AG04449 (cell line): ENCODE results near the gene FUS.
"Not testable (repeated sequence)": the region's sequence is repeated elsewhere in the genome, so short reads cannot be mapped to it uniquely, and the experiment has no call there.

ENCODE experiments used
- CTCF ChIA-PET: fragments of 350-600 bp; formaldehyde crosslinking; extraction: SDS; loops from one replicate; lab custom pipeline; 2021; ENCODE audit warnings: antibody characterized with exemption; lab: Yijun Ruan, JAX
- POLR2A ChIA-PET: fragments of 400-600, 350-600 bp; formaldehyde crosslinking; extraction: SDS; loops from one replicate; lab custom pipeline; 2020; ENCODE audit warnings: antibody characterized with exemption, inconsistent platforms; lab: Yijun Ruan, JAX
- DNase-seq: peaks from one replicate; pipeline ENCODE4 v3.0.0-alpha.2; 2010; ENCODE audit warnings: low read depth, low spot score
- H3K4me3 ChIP-seq: 2 replicates; pipeline ENCODE4 v1.5.1; 2011; ENCODE audit warnings: low read depth, mild to moderate bottlenecking, control low read depth, low read length
- CTCF ChIP-seq: IDR thresholded peaks from one replicate; pipeline ENCODE4 v1.5.1; 2011; ENCODE audit warnings: mild to moderate bottlenecking, moderate library complexity, low read length, control low read depth, inconsistent platforms; ENCODE audit not compliant: insufficient read depth; ENCODE audit errors: missing control alignments

Gene FUS

GRCh38 chr16:31148896-31149295, 31.0 kb upstream of the FUS start:
- H3K4me3 ChIP-seq = no peak overlapping the region

GRCh38 chr16:31149332-31149731, 30.6 kb upstream of the FUS start:
- POLR2A ChIA-PET = no interaction called here

More at GRCh38 chr16:31148896-31149295, 31.0 kb upstream of the FUS start:
- DNase-seq = no peak
- TF ChIP-seq CTCF = no peak
- ChIA-PET CTCF (interaction anchor here (1.1 kb wide), 1 partner anchor 195 kb away, joined by 5 read pairs; no protein-coding TSS in a partner anchor), POLR2A (no interaction called here)

GRCh38 chr16:31149894-31150890, 29.7 kb upstream of the FUS start, which contains the start of gene PRSS36:
TSS of gene PRSS36 (minus strand) at chr16:31150066. CDS start at chr16:31150035, 31 bp downstream.
- CTCF ChIA-PET = interaction anchor here (1.1 kb wide), 1 partner anchor 196 kb away, joined by 5 read pairs; no protein-coding TSS in a partner anchor
- no peak within 1 kb of the TSS for H3K4me3 ChIP-seq
- POLR2A ChIA-PET = no interaction called here
- DNase-seq = no peak
- no peak for TF ChIP-seq CTCF

More at GRCh38 chr16:31149332-31149731, 30.6 kb upstream of the FUS start:
- DNase-seq = no peak
- no peak overlapping the region for H3K4me3 ChIP-seq
- no peak for TF ChIP-seq CTCF
- CTCF ChIA-PET = interaction anchor here (1.1 kb wide), 1 partner anchor 195 kb away, joined by 5 read pairs; no protein-coding TSS in a partner anchor

GRCh38 chr16:31150976-31151375, 29.0 kb upstream of the FUS start:
- H3K4me3 ChIP-seq, DNase-seq, POLR2A ChIA-PET: not testable (repeated sequence)
- CTCF ChIA-PET = interaction anchor here (1.2 to 4.9 kb wide), 2 partner anchors 8 to 10 kb away, joined by 3 to 40 read pairs; no protein-coding TSS in a partner anchor

GRCh38 chr16:31157136-31157535, 22.8 kb upstream of the FUS start:
- DNase-seq = no peak
- H3K4me3 ChIP-seq = no peak overlapping the region
- TF ChIP-seq CTCF = no peak
- ChIA-PET CTCF (interaction anchor here (0.6 to 6.9 kb wide), 7 partner anchors 10 to 286 kb away, joined by 3 to 101 read pairs (median 18); partner anchors contain the start of genes FUS and HSD3B7), POLR2A (interaction anchor here (1.6 kb wide), 1 partner anchor 23 kb away, joined by 5 read pairs; the partner anchor contains the start of gene FUS)

- CTCF ChIA-PET = interaction anchor here (1.8 to 3.1 kb wide), 2 partner anchors 10 to 25 kb away, joined by 7 to 19 read pairs; no protein-coding TSS in a partner anchor
Observed at GRCh38 chr16:31167315-31167714, 12.6 kb upstream of the FUS start.

More at GRCh38 chr16:31167315-31167714, 12.6 kb upstream of the FUS start:
- no peak for DNase-seq
- no peak for TF ChIP-seq CTCF
- POLR2A ChIA-PET = interaction anchor here (1.4 kb wide), 1 partner anchor 13 kb away, joined by 3 read pairs; the partner anchor contains the start of gene FUS
- no peak overlapping the region for H3K4me3 ChIP-seq
